Astrocyte (in vitro differentiated cells and primary cell): Measurements from ENCODE around the gene TRMT61B. TPM values are rescaled to one million over a fixed set of nuclear protein-coding genes. Genes with fewer than 3 reads are reported as not detected.

Source experiments
- DNase-seq: peaks from one replicate; pipeline ENCODE4 v3.0.0-alpha.2; 2010; ENCODE audit warnings: low read depth
- FAIRE-seq: peaks from 2 replicates; lab custom pipeline; 2011; peaks lifted over from hg19 to GRCh38; lab: Jason Lieb, UNC
- H2AFZ ChIP-seq: 2 replicates; pipeline ENCODE4 v1.6.0; 2012; ENCODE audit warnings: low read depth, low read length, inconsistent platforms
- H3K27ac ChIP-seq: 2 replicates; pipeline ENCODE4 v1.5.1; 2011; ENCODE audit warnings: low read depth, low read length, inconsistent platforms
- H3K27me3 ChIP-seq: 2 replicates; pipeline ENCODE4 v1.6.0; 2011; ENCODE audit warnings: low read length, inconsistent platforms; ENCODE audit not compliant: insufficient read depth
- H3K36me3 ChIP-seq: 2 replicates; pipeline ENCODE4 v1.5.1; 2011; ENCODE audit warnings: low read length, inconsistent platforms; ENCODE audit not compliant: insufficient read depth
- H3K4me1 ChIP-seq: 2 replicates; pipeline ENCODE4 v1.5.1; 2011; ENCODE audit warnings: low read length, inconsistent platforms; ENCODE audit not compliant: insufficient read depth
- H3K4me2 ChIP-seq: 2 replicates; pipeline ENCODE4 v1.6.0; 2012; ENCODE audit warnings: low read length, inconsistent platforms
- H3K4me3 ChIP-seq: 2 replicates; pipeline ENCODE4 v1.5.1; 2011; ENCODE audit warnings: low read depth, mild to moderate bottlenecking, low read length, inconsistent platforms; ENCODE audit not compliant: insufficient read depth
- H3K79me2 ChIP-seq: 2 replicates; pipeline ENCODE4 v1.6.0; 2012; ENCODE audit warnings: mild to moderate bottlenecking, low read length, inconsistent platforms; ENCODE audit not compliant: insufficient read depth
- H3K9ac ChIP-seq: 2 replicates; pipeline ENCODE4 v1.6.0; 2012; ENCODE audit warnings: mild to moderate bottlenecking, low read length, inconsistent platforms
- H3K9me3 ChIP-seq: 2 replicates; pipeline ENCODE4 v1.5.1; 2012; ENCODE audit warnings: low read depth, mild to moderate bottlenecking, low read length, inconsistent platforms; ENCODE audit not compliant: insufficient read depth
- H4K20me1 ChIP-seq: 2 replicates; pipeline ENCODE4 v1.6.0; 2012; ENCODE audit warnings: low read length, inconsistent platforms; ENCODE audit not compliant: insufficient read depth
- H3K27ac Mint-ChIP-seq: one replicate; pipeline ENCODE4 v1.8.0; 2021; ENCODE audit warnings: mild to moderate bottlenecking, mixed read lengths; ENCODE audit not compliant: unreplicated experiment
- H3K27me3 Mint-ChIP-seq: one replicate; pipeline ENCODE4 v1.8.0; 2021; ENCODE audit warnings: low read depth, mixed read lengths; ENCODE audit not compliant: unreplicated experiment
- H3K36me3 Mint-ChIP-seq: one replicate; pipeline ENCODE4 v1.8.0; 2021; ENCODE audit warnings: low read depth, mixed read lengths; ENCODE audit not compliant: unreplicated experiment
- H3K4me1 Mint-ChIP-seq: one replicate; pipeline ENCODE4 v1.8.0; 2021; ENCODE audit warnings: low read depth, mixed read lengths; ENCODE audit not compliant: unreplicated experiment
- H3K4me3 Mint-ChIP-seq: one replicate; pipeline ENCODE4 v1.8.0; 2021; ENCODE audit warnings: mild to moderate bottlenecking, moderate library complexity, mixed read lengths; ENCODE audit not compliant: unreplicated experiment
- H3K9me3 Mint-ChIP-seq: one replicate; pipeline ENCODE4 v1.8.0; 2021; ENCODE audit warnings: mild to moderate bottlenecking, mixed read lengths; ENCODE audit not compliant: unreplicated experiment
- CTCF ChIP-seq: IDR thresholded peaks from 2 replicates; pipeline ENCODE4 v1.5.1; 2011; ENCODE audit warnings: low read depth, mild to moderate bottlenecking, inconsistent platforms, low read length, moderate library complexity; ENCODE audit not compliant: insufficient read depth
- EZH2 ChIP-seq: IDR thresholded peaks from 2 replicates; pipeline ENCODE4 v1.6.1; 2012; ENCODE audit warnings: mild to moderate bottlenecking, low read length, inconsistent platforms; ENCODE audit not compliant: insufficient read depth
- total RNA-seq: library from RNA; stranded (reverse); gene quantifications from 2 replicates; pipeline ENCODE4 v1.2.1, GENCODE V29; 2021

TRMT61B gene
- total RNA-seq, 1 donor from 2014 or later = 12.1 TPM

- TF ChIP-seq EZH2 = no peak
- TF ChIP-seq CTCF = no peak
- no peak for FAIRE-seq
- peaks cover 47% of the 10 kb centered on the region for H3K36me3 ChIP-seq
- no peaks in the 10 kb centered on the region for H3K27me3 Mint-ChIP-seq
- no peak overlapping the region for H2AFZ ChIP-seq
- no peak overlapping the region for H3K9ac ChIP-seq
- H3K79me2 ChIP-seq = peaks cover 94% of the 10 kb centered on the region
- no peaks in the 10 kb centered on the region for H3K27me3 ChIP-seq
- no peak overlapping the region for H3K27ac ChIP-seq
- peak overlapping the region; percentile 88 for H3K27ac Mint-ChIP-seq
- no peak overlapping the region for H3K4me3 Mint-ChIP-seq
- no peaks in the 10 kb centered on the region for H3K9me3 Mint-ChIP-seq
- no peaks in the 10 kb centered on the region for H3K9me3 ChIP-seq
- H3K4me1 Mint-ChIP-seq = peaks cover 35% of the 10 kb centered on the region
- no peak overlapping the region for H3K4me3 ChIP-seq
- H3K4me1 ChIP-seq = peaks cover 2% of the 10 kb centered on the region
- no peak overlapping the region for H3K4me2 ChIP-seq
- no peak for DNase-seq
- peaks cover 82% of the 10 kb centered on the region for H4K20me1 ChIP-seq
- H3K36me3 Mint-ChIP-seq = peaks cover 28% of the 10 kb centered on the region
Measured at GRCh38 chr2:28906376-28906775, 36.3 kb upstream of the TRMT61B start.

GRCh38 chr2:28905533-28905932, 35.4 kb upstream of the TRMT61B start:
- TF ChIP-seq CTCF = no peak
- TF ChIP-seq EZH2 = no peak
- Mint-ChIP-seq H3K9me3 (no peaks in the 10 kb centered on the region), H3K27ac (peak overlapping the region; percentile 73), H3K27me3 (no peaks in the 10 kb centered on the region), H3K4me1 (peaks cover 37% of the 10 kb centered on the region), H3K4me3 (no peak overlapping the region), H3K36me3 (peaks cover 28% of the 10 kb centered on the region)
- H3K27ac ChIP-seq = no peak overlapping the region
- DNase-seq (no peak), FAIRE-seq (no peak)
- H3K36me3 ChIP-seq = peaks cover 47% of the 10 kb centered on the region
- H3K27me3 ChIP-seq = no peaks in the 10 kb centered on the region
- H3K9me3 ChIP-seq = no peaks in the 10 kb centered on the region
- peaks cover 89% of the 10 kb centered on the region for H4K20me1 ChIP-seq
- no peak overlapping the region for H3K4me2 ChIP-seq
- H3K4me3 ChIP-seq = no peak overlapping the region
- H3K79me2 ChIP-seq = peaks cover 95% of the 10 kb centered on the region
- H3K9ac ChIP-seq = no peak overlapping the region
- peaks cover 2% of the 10 kb centered on the region for H3K4me1 ChIP-seq
- no peak overlapping the region for H2AFZ ChIP-seq

GRCh38 chr2:28904802-28905457, 34.8 kb upstream of the TRMT61B start:
- peak; percentile 33 for DNase-seq
- no peak overlapping the region for H2AFZ ChIP-seq
- TF ChIP-seq CTCF (no peak), EZH2 (no peak)
- peaks cover 96% of the 10 kb centered on the region for H3K79me2 ChIP-seq
- Mint-ChIP-seq H3K27me3 (no peaks in the 10 kb centered on the region), H3K27ac (peak overlapping the region; percentile 73), H3K36me3 (peaks cover 28% of the 10 kb centered on the region), H3K4me1 (peaks cover 37% of the 10 kb centered on the region), H3K9me3 (no peaks in the 10 kb centered on the region), H3K4me3 (peak overlapping the region; percentile 0)
- no peak overlapping the region for H3K4me3 ChIP-seq
- peaks cover 47% of the 10 kb centered on the region for H3K36me3 ChIP-seq
- H3K4me2 ChIP-seq = no peak overlapping the region
- peaks cover 2% of the 10 kb centered on the region for H3K4me1 ChIP-seq
- H3K9me3 ChIP-seq = no peaks in the 10 kb centered on the region
- H3K9ac ChIP-seq = no peak overlapping the region
- no peak overlapping the region for H3K27ac ChIP-seq
- FAIRE-seq = no peak
- H4K20me1 ChIP-seq = peaks cover 91% of the 10 kb centered on the region
- H3K27me3 ChIP-seq = no peaks in the 10 kb centered on the region
